ENCODE measurements around the gene CNGA4.

DNA sequence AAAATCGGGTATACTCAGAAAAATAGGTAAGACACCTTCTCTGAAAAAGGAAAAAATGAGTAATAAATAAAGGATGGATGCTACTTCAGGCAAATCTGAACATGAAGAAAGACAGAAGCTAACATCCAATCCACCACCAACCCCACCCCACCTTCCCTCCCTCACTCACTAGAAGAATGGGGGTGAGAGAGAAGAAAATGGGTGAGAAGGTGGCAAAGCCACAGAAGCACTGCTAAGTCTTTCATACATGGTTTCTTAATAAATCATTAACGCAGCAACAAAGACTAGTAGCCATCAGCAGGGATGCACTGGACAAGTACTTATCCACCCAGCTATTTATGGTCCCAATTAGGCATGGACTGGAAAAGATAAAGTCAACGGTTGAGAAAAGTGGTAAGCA, 10.4 kb upstream of the CNGA4 start:
- TF ChIP-seq, protein P1, sequence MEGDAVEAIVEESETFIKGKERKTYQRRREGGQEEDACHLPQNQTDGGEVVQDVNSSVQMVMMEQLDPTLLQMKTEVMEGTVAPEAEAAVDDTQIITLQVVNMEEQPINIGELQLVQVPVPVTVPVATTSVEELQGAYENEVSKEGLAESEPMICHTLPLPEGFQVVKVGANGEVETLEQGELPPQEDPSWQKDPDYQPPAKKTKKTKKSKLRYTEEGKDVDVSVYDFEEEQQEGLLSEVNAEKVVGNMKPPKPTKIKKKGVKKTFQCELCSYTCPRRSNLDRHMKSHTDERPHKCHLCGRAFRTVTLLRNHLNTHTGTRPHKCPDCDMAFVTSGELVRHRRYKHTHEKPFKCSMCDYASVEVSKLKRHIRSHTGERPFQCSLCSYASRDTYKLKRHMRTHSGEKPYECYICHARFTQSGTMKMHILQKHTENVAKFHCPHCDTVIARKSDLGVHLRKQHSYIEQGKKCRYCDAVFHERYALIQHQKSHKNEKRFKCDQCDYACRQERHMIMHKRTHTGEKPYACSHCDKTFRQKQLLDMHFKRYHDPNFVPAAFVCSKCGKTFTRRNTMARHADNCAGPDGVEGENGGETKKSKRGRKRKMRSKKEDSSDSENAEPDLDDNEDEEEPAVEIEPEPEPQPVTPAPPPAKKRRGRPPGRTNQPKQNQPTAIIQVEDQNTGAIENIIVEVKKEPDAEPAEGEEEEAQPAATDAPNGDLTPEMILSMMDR (conservative IDR thresholded peaks at IDR 0.05 in 1 of 2, IDR thresholded peaks at IDR 0.05 in 1 of 2; ENCODE audit: extremely low read depth in 1 of 2, insufficient read depth in 1 of 2, low read depth in 1 of 2, low read length in 2 of 2) = no peak
- no peak for TF ChIP-seq EZH2 (IDR thresholded peaks at IDR 0.05; ENCODE audit: borderline replicate concordance, low read length)

All from mammary epithelial cell (primary cell).